Superior temporal gyrus (tissue), 1 donor: ENCODE measurements around the gene HELZ2.

ENCODE experiments used
- DNase-seq: peaks from one replicate; pipeline ENCODE4 v3.0.0-alpha.2; 2016; ENCODE audit errors: extremely low spot score

The HELZ2 gene

GRCh38 chr20:63553251-63553932 lies 20.6 kb downstream of the HELZ2 start:
- DNase-seq: no peak

GRCh38 chr20:63552481-63553249 lies 21.4 kb downstream of the HELZ2 start:
- DNase-seq: no peak

- DNase-seq: no peak
These were observed 23.0 kb downstream of the HELZ2 start for GRCh38 chr20:63551068-63551467.

GRCh38 chr20:63549679-63550282 lies 24.3 kb downstream of the HELZ2 start:
- DNase-seq: no peak

- DNase-seq: no peak
These were observed 25.0 kb downstream of the HELZ2 start for GRCh38 chr20:63549019-63549418.

GRCh38 chr20:63548542-63548941 lies 25.5 kb downstream of the HELZ2 start:
- DNase-seq: no peak

GRCh38 chr20:63547725-63548480 lies 26.1 kb downstream of the HELZ2 start, which contains the start of gene SRMS:
SRMS (minus strand) TSS chr20:63547749; CDS start chr20:63547463, 286 bp downstream.
- DNase-seq: no peak

- no peak for DNase-seq
These were observed 26.9 kb downstream of the HELZ2 start for GRCh38 chr20:63546956-63547724.

- no peak for DNase-seq
These were observed 27.6 kb downstream of the HELZ2 start for GRCh38 chr20:63546256-63546955.

GRCh38 chr20:63545814-63546213 lies 28.2 kb downstream of the HELZ2 start:
- DNase-seq: no peak

- no peak for DNase-seq
These were observed 29.0 kb downstream of the HELZ2 start for GRCh38 chr20:63544958-63545516.

- DNase-seq: no peak
These were observed 29.6 kb downstream of the HELZ2 start for GRCh38 chr20:63544241-63544957.

- DNase-seq: no peak
These were observed 30.3 kb downstream of the HELZ2 start for GRCh38 chr20:63543733-63544132.

GRCh38 chr20:63543131-63543530 lies 30.9 kb downstream of the HELZ2 start:
- no peak for DNase-seq

- no peak for DNase-seq
These were observed 31.3 kb downstream of the HELZ2 start for GRCh38 chr20:63542696-63543095.

GRCh38 chr20:63542031-63542559 lies 31.9 kb downstream of the HELZ2 start:
- no peak for DNase-seq

- no peak for DNase-seq
These were observed 32.7 kb downstream of the HELZ2 start for GRCh38 chr20:63541371-63541770.

GRCh38 chr20:63540417-63541186 lies 33.4 kb downstream of the HELZ2 start:
- no peak for DNase-seq
